ENCODE data around the gene HHIPL1. TPM values are rescaled to one million over a fixed set of nuclear protein-coding genes. Genes with fewer than 3 reads are reported as not detected.

The HHIPL1 gene
- 1 to 10 TPM; 3.0 to 3.4 TPM for total RNA-seq
- 1.8 TPM for polyA plus RNA-seq (2013, experiment 1 of 2)
- polyA plus RNA-seq (2013, experiment 2 of 2): 2.3 TPM
- long read RNA-seq, experiment 1, partial matches to known transcripts: 1 of 3 reads
- long read RNA-seq, experiment 1, other reads (novel, unspliced or antisense): 2 of 3 reads
- long read RNA-seq, experiment 2, full-length matches to known transcripts: 3 of 5 reads
- long read RNA-seq, experiment 2, partial matches to known transcripts: 0 of 5 reads
- long read RNA-seq, experiment 2, other reads (novel, unspliced or antisense): 2 of 5 reads
- long read RNA-seq, experiment 3, partial matches to known transcripts: 0 of 1 reads
- long read RNA-seq, experiment 3, other reads (novel, unspliced or antisense): 0 of 1 reads
- long read RNA-seq, experiment 4, partial matches to known transcripts: 1 of 1 reads
- long read RNA-seq, experiment 4, other reads (novel, unspliced or antisense): 0 of 1 reads

DNA sequence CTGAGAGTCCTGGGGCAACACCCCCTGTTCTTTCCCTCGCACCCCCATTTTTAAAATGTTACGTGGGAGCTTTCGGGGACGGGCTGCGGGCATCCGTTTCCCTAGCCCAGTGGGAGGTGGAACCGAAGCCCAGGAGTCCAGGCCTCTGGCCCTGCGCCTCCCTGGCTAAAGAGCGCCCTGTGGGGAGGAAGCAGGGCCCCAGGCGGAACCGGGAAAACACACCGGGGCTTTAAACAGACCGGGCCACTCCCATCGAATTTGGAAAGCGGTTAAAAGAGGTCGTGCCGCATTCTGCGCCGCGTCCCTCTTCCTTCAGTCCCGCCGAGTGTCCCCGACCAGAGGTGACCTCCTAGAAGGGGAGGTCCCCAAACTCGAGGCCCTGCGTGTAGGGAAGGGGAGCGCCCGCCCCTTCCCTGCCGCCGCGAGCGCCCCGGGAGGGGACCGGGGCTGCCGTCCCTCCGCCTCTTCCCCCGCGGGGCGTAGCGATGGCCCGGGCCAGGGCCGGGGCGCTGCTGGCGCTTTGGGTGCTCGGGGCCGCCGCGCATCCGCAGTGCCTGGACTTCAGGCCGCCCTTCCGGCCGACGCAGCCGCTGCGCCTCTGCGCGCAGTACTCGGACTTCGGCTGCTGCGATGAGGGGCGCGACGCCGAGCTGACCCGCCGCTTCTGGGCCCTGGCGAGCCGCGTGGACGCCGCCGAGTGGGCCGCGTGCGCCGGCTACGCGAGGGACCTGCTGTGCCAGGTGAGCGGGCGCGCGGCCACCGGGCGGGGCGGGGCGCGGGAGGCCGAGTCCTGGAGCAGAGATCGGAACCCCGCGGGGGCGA is at the start of gene HHIPL1:
Gene HHIPL1 (plus strand): TSS at position 407 of the 822 bp plus-strand sequence. CDS start 79 bp downstream, at position 486.
- Histone ChIP-seq H3K27ac (ENCODE audit: low read depth, low read length) (no peak within 1 kb of the TSS), H3K9ac (ENCODE audit: extremely low read depth, low read length, poor library complexity, severe bottlenecking) (no peak within 1 kb of the TSS), H3K4me3 (ENCODE audit: low read length) (peak within 1 kb of the TSS; percentile 58), H3K4me1 (ENCODE audit: control insufficient read depth, insufficient read depth, low read length) (peaks cover 5% of the 10 kb centered on the region), H3K36me3 (ENCODE audit: control insufficient read depth, insufficient read depth, low read length) (no peaks in the 10 kb centered on the region), H3K27me3 (ENCODE audit: control insufficient read depth, insufficient read depth, low read length, poor library complexity, severe bottlenecking) (peaks cover 19% of the 10 kb centered on the region), H3K9me3 (ENCODE audit: control insufficient read depth, low read length) (no peaks in the 10 kb centered on the region)
- WGBS, 2 experiments (ENCODE audit: insufficient coverage in 1 of 2, insufficient read length in 1 of 2): 14 to 18% methylated on average over 26 to 91 of the region's 91 CpGs
- TF ChIP-seq, protein P1, sequence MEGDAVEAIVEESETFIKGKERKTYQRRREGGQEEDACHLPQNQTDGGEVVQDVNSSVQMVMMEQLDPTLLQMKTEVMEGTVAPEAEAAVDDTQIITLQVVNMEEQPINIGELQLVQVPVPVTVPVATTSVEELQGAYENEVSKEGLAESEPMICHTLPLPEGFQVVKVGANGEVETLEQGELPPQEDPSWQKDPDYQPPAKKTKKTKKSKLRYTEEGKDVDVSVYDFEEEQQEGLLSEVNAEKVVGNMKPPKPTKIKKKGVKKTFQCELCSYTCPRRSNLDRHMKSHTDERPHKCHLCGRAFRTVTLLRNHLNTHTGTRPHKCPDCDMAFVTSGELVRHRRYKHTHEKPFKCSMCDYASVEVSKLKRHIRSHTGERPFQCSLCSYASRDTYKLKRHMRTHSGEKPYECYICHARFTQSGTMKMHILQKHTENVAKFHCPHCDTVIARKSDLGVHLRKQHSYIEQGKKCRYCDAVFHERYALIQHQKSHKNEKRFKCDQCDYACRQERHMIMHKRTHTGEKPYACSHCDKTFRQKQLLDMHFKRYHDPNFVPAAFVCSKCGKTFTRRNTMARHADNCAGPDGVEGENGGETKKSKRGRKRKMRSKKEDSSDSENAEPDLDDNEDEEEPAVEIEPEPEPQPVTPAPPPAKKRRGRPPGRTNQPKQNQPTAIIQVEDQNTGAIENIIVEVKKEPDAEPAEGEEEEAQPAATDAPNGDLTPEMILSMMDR (conservative IDR thresholded peaks at IDR 0.05): no peak
- Mint-ChIP-seq H3K27me3 (ENCODE audit: insufficient read depth) (peaks cover 19% of the 10 kb centered on the region), H3K9me3 (no peaks in the 10 kb centered on the region), H3K36me3 (ENCODE audit: low read depth) (no peaks in the 10 kb centered on the region), H3K27ac (no peak within 1 kb of the TSS), H3K4me1 (peaks cover 3% of the 10 kb centered on the region), H3K4me3 (peak within 1 kb of the TSS; percentile 44)
- peak; percentile 76 for DNase-seq

DNA sequence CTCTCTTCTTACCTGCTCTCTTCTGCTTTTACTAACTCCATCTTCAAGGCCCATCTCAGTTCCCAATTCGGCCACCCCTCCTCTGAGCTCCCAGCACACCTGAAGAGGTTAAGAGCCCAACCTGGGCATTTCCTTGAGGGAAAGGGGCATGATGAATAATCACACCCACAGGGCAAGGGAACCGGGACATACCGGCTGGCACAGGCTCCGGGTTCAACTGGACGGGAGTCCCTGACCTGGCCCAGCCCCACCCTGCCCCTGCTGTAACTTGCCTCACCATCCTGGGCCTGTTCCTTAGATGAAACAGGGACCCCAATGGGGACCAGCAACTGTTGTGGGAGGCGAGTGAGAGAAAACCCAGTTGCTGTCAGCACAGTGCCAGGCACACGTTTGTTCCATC is 49.4 kb upstream of the HHIPL1 start:
- no peaks in the 10 kb centered on the region for H3K27me3 Mint-ChIP-seq (ENCODE audit: insufficient read depth)
- Histone ChIP-seq H3K36me3 (ENCODE audit: control insufficient read depth, insufficient read depth, low read length) (no peaks in the 10 kb centered on the region), H3K9ac (ENCODE audit: extremely low read depth, low read length, poor library complexity, severe bottlenecking) (no peak overlapping the region), H3K27ac (ENCODE audit: low read depth, low read length) (no peak overlapping the region), H3K27me3 (ENCODE audit: control insufficient read depth, insufficient read depth, low read length, poor library complexity, severe bottlenecking) (no peaks in the 10 kb centered on the region), H3K4me1 (ENCODE audit: control insufficient read depth, insufficient read depth, low read length) (peaks cover 29% of the 10 kb centered on the region), H3K4me3 (ENCODE audit: low read length) (no peak overlapping the region), H3K9me3 (ENCODE audit: control insufficient read depth, low read length) (no peaks in the 10 kb centered on the region)
- H3K27ac Mint-ChIP-seq: no peak overlapping the region
- TF ChIP-seq, protein P1 (conservative IDR thresholded peaks at IDR 0.05): no peak
- 93 to 100% methylated on average over 5 to 7 of the region's 7 CpGs for WGBS, 2 experiments (ENCODE audit: insufficient coverage in 1 of 2, insufficient read length in 1 of 2)
- no peaks in the 10 kb centered on the region for H3K36me3 Mint-ChIP-seq (ENCODE audit: low read depth)
- no peaks in the 10 kb centered on the region for H3K9me3 Mint-ChIP-seq
- no peak for DNase-seq
- H3K4me3 Mint-ChIP-seq: no peak overlapping the region
- H3K4me1 Mint-ChIP-seq: peaks cover 54% of the 10 kb centered on the region

DNA sequence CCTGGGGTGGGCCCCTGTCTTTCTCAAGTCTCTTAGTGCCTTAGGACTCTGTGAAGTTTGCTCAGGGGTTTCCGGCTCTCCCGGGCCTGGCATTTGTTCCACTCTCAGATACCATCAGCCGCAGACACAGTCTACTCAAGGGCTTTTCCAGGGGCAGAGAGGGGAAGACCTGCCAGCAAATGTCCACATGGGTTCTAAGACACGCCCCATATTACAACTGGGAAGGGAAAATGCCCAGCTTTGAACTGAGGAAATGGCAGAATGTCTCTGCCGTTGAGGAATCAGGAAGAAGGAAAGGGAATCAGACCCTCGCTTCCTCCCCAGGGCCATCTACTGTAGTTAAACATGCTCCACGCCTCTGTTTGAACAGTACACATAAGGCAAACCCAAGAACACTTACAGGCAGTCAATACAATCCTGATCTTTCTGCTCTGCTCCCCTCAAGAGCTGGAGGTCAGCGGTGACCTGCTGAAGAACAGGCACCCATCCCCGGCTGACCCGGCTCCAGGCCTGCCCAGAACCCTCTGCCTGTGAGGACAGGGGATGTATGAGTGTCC is 48.8 kb upstream of the HHIPL1 start:
- no peaks in the 10 kb centered on the region for H3K27me3 ChIP-seq (ENCODE audit: control insufficient read depth, insufficient read depth, low read length, poor library complexity, severe bottlenecking)
- no peaks in the 10 kb centered on the region for H3K27me3 Mint-ChIP-seq (ENCODE audit: insufficient read depth)
- no peaks in the 10 kb centered on the region for H3K9me3 Mint-ChIP-seq
- H3K4me1 ChIP-seq (ENCODE audit: control insufficient read depth, insufficient read depth, low read length): peaks cover 34% of the 10 kb centered on the region
- no peaks in the 10 kb centered on the region for H3K36me3 ChIP-seq (ENCODE audit: control insufficient read depth, insufficient read depth, low read length)
- H3K36me3 Mint-ChIP-seq (ENCODE audit: low read depth): no peaks in the 10 kb centered on the region
- no peak overlapping the region for H3K27ac Mint-ChIP-seq
- H3K9me3 ChIP-seq (ENCODE audit: control insufficient read depth, low read length): no peaks in the 10 kb centered on the region
- DNase-seq: no peak
- no peak overlapping the region for H3K4me3 ChIP-seq (ENCODE audit: low read length)
- TF ChIP-seq, protein P1 (conservative IDR thresholded peaks at IDR 0.05): no peak
- H3K27ac ChIP-seq (ENCODE audit: low read depth, low read length): no peak overlapping the region
- H3K9ac ChIP-seq (ENCODE audit: extremely low read depth, low read length, poor library complexity, severe bottlenecking): no peak overlapping the region
- 92 to 93% methylated on average over 6 to 10 of the region's 10 CpGs for WGBS, 2 experiments (ENCODE audit: insufficient coverage in 1 of 2, insufficient read length in 1 of 2)
- peaks cover 58% of the 10 kb centered on the region for H3K4me1 Mint-ChIP-seq
- no peak overlapping the region for H3K4me3 Mint-ChIP-seq
